ENCODE measurements around the gene SRD5A2.

SRD5A2 gene, protein sequence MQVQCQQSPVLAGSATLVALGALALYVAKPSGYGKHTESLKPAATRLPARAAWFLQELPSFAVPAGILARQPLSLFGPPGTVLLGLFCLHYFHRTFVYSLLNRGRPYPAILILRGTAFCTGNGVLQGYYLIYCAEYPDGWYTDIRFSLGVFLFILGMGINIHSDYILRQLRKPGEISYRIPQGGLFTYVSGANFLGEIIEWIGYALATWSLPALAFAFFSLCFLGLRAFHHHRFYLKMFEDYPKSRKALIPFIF

DNA sequence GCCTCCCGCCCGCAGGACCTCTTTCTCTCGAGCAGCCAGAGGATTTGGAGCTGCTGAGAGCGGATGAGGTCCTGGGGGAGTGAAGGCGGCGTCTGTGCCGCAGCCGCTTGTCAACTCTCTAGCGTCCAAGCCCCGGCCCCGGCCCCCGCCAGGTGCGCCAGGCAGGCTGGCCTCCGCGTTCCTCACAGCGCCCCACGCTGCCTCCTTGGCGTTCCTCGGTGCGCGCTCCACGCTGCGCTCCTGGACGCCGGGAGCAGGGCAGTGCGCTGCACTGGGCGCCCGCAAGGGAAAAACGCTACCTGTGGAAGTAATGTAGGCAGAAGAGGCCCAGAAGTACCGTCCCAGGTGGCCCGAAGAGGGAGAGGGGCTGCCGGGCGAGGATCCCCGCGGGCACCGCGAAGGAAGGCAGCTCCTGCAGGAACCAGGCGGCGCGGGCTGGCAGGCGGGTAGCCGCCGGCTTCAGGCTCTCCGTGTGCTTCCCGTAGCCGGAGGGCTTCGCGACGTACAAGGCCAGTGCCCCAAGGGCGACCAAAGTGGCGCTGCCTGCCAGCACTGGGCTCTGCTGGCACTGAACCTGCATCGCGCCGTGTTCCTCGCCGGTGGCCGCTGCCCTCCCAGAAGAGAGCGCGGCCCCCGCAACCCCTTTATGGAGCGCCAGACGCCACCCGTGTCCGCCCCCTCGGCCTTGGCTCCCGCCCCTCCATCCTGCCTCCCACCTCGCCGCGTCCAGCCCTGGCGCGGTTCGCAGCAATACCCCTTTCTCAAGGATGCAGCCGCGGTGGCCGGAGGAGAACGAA lies at the start of gene SRD5A2:
Gene SRD5A2, minus strand, starts transcription at position 618 of the 797 bp plus-strand sequence. Its CDS starts 38 bp downstream, at position 580.
- no peak for DNase-seq

DNA sequence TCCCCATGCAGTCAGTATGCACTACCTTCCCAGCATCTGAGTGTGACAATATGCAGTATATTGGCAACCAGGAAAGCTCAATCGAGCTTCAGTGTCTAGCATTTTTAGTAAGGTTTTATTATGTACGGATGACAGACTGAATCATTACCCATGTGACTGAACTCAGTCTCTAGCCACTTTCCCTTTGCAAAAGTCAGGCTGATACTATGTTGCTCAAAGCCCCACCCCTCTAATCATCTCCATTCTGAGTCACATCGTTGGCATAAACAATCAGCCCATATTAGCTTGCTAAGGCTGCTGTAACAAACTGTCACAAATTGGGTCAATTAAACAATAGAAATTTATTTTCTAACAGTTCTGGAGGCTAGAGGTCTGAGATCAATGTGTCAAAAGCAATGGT lies 25.8 kb upstream of the SRD5A2 start:
- DNase-seq, result no peak

- DNase-seq, result no peak
These were observed 18.0 kb upstream of the SRD5A2 start for GRCh38 chr2:31598694-31599093.

DNA sequence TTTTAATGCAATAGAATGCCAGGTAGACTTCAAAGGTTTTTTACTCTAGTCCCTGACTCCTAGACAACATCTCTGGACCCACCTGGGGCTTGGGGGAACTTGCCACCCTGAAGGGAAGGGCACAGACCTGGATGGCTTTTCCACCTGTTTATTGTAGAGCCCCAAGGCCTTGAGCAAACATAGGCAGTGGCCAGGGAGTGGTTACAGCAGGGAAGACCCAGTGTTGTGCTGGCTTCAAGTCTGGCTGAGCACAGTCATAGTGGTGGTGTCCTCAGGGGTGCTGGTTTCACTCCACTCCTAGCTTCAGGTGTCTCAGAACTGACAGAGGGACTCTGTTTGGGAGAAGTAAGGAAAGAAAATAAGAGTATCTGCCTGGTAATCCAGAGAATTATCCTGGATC lies 5.5 kb upstream of the SRD5A2 start:
- DNase-seq, result no peak

GRCh38 chr2:31581124-31581795 lies 522 bp upstream of the SRD5A2 start:
- no peak for DNase-seq

DNA sequence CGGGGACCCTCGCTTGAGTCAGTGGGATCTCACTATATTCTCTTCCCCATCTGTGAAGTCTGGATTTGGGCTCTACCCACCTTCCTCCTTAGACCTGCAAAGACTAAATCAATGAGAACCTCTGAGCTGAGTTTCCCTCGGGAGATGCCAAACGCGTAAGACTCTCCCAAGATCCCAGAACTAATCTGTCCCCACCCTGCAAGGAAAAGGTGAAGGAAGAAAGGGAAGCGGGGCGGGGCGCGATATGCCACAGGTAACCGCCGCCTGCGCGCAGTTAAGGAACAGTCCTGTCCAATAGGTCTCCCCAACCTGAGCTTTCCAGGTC lies 780 bp downstream of the SRD5A2 start:
- no peak for DNase-seq

- no peak for DNase-seq
These were observed 2.4 kb downstream of the SRD5A2 start for GRCh38 chr2:31578316-31578715.

DNA sequence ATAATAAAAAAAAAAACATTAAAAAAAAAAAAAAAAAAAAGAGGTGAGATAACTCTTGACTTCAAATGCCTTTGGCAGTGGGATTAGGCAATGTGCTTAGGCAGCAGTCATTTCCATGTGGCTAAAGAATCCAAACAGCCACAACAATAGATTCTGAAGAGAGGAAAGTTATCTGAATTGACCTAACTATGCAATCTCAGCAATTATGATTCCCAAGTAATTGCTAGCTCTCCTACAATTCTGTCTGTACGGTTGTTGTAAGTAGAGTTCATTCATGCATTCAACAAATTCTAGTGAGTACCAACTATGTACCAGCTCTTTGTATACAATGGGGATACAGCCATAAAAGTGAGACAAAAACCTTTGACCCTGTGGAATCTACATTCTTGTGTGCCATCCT lies 3.6 kb downstream of the SRD5A2 start:
- no peak for DNase-seq

- DNase-seq, result no peak
These were observed 12.0 kb downstream of the SRD5A2 start for GRCh38 chr2:31568585-31569201.

DNA sequence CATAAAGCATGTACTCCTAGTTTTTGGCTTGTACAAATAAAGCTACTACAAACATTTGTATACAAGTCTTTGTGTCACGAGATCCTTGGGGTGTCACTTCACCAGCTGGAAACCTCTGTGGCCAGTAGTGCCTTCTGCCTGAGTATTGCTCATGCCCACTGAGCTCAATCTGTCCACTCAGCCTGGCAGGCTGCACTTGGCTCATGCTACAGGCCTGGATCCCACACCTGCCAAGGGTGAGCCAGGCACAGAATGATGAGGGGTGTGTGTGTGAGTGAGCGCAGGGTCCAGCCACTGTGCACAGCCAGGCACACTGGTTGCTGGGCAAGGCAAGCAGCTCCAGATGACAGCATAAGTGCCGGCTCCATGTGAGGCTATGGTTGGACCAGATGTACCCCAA lies 13.1 kb downstream of the SRD5A2 start:
- DNase-seq, result no peak

GRCh38 chr2:31563273-31563839 lies 17.4 kb downstream of the SRD5A2 start:
- DNase-seq, result no peak

- DNase-seq, result no peak
These were observed 18.9 kb downstream of the SRD5A2 start for GRCh38 chr2:31561823-31562222.

- no peak for DNase-seq
These were observed 22.1 kb downstream of the SRD5A2 start for GRCh38 chr2:31558401-31559295.

DNA sequence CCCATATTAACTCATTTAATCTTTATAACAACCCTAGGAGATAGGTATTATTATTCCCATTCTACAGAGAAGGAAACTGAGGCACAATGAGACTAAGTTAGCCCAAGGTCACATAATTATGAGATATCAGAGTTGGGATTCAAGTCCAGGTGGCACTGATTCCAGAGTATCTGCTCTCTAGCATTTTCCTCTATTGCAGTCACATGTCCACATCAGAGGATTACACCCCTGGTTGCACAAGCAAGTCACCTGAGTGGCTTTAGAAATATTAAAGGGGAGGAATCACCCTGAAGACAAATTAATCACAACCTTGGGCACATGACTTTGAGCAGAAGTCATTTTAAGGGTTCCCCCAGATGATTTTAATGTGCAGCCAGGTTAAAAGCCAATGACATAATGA lies 23.8 kb downstream of the SRD5A2 start:
- no peak for DNase-seq

- no peak for DNase-seq
These were observed 24.6 kb downstream of the SRD5A2 start for GRCh38 chr2:31555967-31556706.

DNA sequence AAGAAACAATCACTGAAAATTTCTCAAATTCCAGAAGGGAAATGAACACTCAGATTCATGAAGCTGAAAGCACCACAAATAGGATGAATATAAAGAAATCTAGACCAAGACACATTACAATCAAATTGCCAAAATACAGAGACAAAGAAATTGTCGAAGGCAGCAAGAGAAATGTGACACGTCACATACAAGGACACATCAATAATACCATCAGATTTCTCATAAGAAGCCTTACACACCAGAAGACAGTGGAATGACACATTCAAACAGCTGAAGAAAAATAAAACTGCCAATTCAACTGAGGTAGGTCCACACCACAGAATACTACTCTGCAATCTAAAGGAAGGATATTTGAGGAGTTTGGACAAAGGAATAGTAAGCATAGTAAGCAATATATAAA lies 27.4 kb downstream of the SRD5A2 start:
- DNase-seq, result no peak

GRCh38 chr2:31547485-31547884 lies 33.3 kb downstream of the SRD5A2 start:
- no peak for DNase-seq

DNA sequence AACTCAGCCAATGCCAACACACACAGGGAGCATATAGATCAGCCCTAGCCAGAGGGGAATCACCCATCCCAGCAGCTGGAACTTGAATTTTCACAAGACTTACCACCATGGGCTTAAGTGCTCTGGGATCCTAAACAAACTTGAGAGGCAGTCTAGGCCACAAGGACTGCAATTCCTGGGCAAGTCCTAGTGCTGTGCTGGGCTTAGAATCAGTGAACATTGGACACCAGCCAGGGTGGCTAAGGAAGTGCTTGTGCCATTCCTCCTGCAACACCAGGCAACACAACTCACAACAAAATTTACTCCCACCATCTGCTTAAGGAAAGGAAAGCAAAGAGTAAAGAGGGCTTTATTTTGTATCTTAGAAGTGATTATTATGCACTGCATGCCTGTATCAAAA lies 38.9 kb downstream of the SRD5A2 start:
- no peak for DNase-seq

DNA sequence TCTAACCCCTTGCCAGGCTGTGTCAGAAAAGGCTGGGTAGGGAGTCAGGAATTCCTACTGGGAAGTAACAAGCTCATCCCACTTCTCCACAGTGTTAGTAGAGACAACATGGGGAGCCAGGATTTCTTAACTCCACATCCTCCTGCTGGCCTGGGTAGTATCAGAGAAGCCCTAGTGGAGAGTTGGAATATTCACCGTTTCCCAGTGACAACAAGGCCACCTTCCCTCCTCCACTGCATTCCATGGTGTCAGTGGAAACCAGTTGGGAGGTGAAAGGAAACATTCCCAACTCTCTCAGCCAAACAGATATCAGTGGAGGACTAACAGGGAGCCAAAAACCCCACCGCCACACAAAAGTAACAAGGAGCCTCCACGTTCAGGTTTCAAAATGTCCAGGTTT lies 41.2 kb downstream of the SRD5A2 start:
- no peak for DNase-seq

- DNase-seq, result no peak
These were observed 45.0 kb downstream of the SRD5A2 start for GRCh38 chr2:31535768-31536167.

DNA sequence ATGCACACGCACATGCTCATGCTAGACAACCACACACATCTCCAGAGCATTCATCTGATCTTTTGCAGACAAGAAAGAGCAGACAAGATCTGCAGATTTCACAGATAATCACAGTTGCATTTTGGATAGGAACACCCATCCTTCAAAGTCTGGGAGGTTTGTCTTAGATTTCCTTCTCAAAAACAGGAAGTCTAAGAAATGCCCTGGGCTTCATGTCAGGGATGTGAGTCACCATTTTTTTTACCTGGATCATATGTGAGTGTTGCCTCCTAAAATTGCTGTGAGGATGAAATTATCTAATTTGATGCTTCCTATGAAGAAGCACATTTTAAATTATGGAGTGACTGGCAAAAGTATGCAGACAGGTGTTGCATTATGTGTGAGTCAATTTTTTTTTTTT lies 46.1 kb downstream of the SRD5A2 start:
- no peak for DNase-seq

- no peak for DNase-seq
These were observed 47.7 kb downstream of the SRD5A2 start for GRCh38 chr2:31533036-31533435.

Measured in activated naive CD4-positive, alpha-beta T cell treated with anti-CD3 and anti-CD28 coated beads, Interleukin-2, amount 50 U/mL, for 16 hours (primary cell).